HG02973 (cell line): ENCODE data around the gene CCL15.
"Not testable (repeated sequence)": the region's sequence is repeated elsewhere in the genome, so short reads cannot be mapped to it uniquely, and the experiment has no call there.

ENCODE experiments used
- ATAC-seq: cut with Tn5 transposase; IDR thresholded peaks from one replicate; pipeline ENCODE4 v1.9.1; 2021; ENCODE audit warnings: moderate library complexity; ENCODE audit not compliant: unreplicated experiment

The CCL15 gene, protein sequence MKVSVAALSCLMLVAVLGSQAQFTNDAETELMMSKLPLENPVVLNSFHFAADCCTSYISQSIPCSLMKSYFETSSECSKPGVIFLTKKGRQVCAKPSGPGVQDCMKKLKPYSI

GRCh38 chr17:36001110-36001771 is at the start of gene CCL15:
TSS of gene CCL15 (minus strand) at chr17:36001553. CDS start at chr17:36001492, 61 bp downstream.
- ATAC-seq = no peak

GRCh38 chr17:36049643-36050042 is 48.3 kb upstream of the CCL15 start:
- no peak for ATAC-seq

DNA sequence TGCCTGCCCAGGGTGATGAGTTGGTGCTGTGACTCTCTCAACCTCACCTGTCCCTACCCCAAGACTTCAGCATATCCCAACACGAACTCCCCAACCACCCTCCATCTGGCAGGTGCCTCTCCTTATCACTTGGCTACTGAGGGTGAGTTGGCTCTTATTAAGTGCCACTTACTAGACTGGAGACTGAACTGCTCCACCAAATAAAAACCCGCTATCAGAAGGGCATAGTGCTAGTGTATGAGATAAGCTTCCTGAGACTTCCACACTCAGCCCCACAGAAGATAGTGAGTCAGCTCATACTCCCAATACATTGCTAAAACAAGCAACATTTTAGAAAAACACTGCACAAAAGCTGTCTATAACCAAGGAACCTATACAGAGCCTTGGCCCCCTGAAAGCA is 46.7 kb upstream of the CCL15 start:
- ATAC-seq = no peak

DNA sequence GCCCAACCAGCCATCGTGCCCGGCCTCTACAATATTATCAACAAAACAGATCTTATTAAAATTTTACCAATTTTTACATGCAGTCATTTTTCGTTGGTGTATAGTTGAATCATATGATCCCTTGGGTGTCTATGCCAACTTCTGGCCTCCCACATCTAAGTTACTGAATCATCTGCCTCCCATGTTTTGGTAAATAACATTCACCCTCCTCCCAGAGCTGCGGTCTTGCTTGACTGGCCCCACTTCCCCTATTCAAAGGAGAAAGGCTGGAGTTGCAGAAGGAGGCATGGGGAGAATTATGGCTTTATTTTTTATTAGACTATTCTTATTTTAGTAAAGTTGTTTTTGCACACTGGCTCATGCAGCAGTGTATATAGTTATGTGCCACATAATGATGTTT is 34.9 kb upstream of the CCL15 start:
- no peak for ATAC-seq

DNA sequence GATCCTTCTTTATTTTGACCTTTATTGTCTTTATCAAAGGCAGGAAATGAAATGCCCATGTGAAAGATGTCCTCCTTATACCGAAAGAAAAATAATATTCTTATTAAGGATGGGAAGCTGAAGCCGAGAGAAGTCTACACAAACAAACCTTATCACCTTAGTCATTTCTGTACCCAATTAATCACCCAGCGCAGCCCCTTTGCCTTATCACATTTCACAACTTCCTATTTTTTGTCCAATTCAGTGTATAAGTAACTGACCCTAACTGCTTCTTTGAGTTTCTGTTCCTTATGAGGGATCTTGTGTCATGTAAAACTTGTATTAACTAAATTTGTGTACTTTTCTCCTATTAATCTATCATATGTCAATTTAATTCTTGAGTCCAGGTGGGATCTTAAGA is 32.8 kb upstream of the CCL15 start:
- no peak for ATAC-seq

DNA sequence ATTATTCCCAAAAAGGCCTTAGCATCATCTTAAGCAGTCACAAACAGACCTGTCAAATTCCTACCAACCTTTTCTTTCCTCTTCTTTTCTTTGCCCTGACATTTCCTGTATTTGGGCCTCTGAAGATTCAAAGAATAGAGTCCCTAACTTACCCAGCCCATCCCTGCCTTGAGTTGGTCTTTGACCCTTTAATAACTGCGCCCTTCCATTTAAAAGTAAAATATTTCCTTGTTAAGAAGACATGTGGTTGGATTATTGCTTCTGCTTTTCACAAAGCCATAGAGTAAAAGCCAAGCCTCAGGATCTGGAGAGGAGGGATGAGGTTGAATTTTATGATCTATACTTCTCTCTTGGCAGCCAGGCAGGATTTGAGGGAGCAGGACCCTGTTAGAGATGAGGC is 29.6 kb upstream of the CCL15 start:
- ATAC-seq = no peak

DNA sequence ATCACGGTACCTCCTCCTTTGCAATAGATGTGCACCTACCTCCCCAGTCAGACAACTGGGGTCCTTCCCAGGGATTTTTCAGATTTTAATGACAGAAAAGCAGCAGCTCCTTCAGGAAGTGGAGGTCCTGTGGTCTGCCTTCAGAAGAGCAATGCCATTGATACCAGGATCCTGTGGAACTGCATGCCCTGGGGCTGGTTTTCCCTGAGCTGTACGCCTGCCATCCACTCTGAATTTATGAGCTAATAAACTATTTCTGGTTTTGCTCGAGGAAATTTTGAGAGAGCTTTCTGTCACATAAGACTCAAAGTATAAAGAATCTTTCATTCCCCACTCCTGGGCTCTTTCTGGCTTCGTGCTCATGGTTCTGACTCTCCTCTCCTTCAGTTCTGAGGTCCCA is 26.4 kb upstream of the CCL15 start:
- no peak for ATAC-seq

- no peak for ATAC-seq
Observed at GRCh38 chr17:36024106-36024869, 22.9 kb upstream of the CCL15 start.

GRCh38 chr17:36019423-36019822 is 18.1 kb upstream of the CCL15 start:
- ATAC-seq = no peak

DNA sequence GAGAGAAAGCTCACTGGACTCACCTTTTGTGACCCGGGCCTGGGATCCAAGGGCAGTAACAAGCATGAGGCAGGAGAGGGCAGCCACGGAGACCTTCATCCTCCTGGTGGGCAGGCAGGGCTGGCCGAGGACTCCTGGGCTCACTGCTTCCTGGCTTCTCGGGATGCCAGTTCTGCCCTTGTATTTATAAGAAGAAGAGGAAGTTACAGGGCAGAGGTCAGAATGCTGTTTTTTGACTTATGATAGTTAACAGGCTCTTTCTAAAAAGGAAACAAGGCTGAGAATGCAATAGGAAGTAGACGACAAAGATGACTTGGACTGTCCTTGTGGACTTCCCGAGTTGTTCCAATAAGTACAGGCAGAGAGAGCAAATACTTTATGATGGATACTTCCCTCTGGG is 16.4 kb upstream of the CCL15 start, which contains the start of gene CCL23:
Gene CCL23 (minus strand): TSS at position 174 of the 400 bp plus-strand sequence. CDS start 75 bp downstream, at position 99.
- ATAC-seq = no peak

DNA sequence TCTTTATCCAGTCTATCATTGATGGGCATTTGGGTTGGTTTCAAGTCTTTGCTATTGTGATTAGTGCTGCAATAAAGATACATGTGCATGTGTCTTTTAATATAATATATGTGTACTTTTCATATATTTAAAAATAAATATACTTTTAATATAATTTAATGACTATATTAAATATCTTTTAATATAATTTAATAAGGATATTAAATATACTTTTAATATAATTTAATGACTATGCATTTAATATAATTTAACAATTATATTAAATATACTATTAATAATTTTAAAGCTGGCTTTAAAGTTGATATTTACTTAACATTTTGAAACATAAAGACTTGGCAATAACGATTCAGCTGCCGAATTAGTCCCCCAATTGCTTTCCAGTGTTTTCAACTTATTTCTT is 15.2 kb upstream of the CCL15 start:
- no peak for ATAC-seq

GRCh38 chr17:36015895-36016294 is 14.5 kb upstream of the CCL15 start:
- ATAC-seq = not testable (repeated sequence)

DNA sequence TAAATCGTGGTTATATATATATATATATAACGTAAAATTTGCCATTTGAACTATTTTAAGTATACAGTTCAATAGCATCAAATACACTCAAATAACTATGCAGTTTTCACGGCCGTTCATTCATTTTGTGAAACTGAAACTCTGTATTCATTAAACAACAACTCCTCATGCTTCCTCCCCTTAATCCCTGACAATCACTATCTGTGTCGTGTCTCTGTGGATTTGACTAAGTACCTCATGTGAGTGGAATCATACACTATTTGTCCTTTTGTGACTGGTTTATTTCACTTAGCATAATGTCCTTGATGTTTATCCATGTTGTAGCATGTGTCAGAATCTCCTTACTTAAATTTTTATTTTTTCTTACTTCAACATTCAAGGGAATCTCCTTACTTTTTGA is 13.6 kb upstream of the CCL15 start:
- no peak for ATAC-seq

- ATAC-seq = no peak
Observed at GRCh38 chr17:36011201-36011600, 9.8 kb upstream of the CCL15 start.

DNA sequence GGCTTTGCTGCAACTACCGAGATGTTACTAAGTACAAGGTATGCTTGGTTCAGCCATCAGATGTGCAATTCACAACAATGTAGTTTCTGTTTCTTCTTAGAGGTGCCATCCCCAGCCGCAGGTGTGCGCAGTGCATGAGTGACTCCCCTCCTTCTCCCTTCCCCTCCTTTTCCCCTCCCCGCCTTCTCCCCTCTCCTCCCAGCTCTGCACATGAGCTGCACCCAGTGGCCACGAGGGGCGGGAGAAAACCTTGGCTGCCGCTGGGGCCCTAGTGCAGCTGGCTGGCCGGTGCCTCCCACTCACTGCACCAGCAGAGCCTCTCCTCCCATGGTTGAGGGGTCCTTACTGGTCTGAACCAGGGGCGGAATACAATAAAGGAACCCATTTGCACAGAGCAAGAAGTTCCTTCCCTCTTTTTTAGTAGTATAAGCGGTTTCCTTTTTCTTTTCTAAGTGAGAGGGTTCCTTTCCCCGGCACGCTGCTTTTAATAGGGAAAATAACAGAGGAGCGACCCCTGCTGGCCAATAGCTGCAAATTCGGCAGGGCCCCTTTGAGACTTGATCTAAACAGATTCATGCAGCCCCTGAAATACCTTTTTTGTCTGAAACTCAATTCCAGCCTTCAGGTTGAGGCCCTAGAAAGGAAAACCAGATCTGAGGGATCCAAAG is 7.8 kb upstream of the CCL15 start:
- ATAC-seq = no peak

DNA sequence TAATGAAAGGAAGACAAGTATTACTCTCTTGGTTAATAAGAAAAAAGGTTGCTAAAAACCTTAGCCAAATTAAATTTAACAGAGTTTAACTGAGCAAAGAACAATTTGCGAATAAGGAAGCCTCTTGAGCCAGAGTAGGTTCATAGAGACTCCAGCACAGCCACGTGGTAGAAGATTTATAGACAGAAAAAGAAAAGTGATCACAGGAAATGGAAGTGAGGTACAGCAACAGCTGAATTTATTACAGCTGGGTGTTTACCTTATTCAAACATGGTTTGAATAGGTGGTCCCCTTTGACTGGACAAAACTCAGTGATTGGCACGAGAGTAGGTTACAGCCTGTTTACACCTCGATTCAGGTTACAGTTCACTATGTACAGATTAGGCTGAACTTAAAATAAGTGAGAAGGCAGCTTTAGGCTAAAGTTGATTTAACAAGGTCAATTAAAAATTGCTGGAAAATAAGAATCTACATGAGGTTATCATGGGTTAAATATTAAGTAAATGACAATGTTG is 3.3 kb upstream of the CCL15 start:
- no peak for ATAC-seq

- no peak for ATAC-seq
Observed at GRCh38 chr17:36002631-36003030, 1.3 kb upstream of the CCL15 start.

DNA sequence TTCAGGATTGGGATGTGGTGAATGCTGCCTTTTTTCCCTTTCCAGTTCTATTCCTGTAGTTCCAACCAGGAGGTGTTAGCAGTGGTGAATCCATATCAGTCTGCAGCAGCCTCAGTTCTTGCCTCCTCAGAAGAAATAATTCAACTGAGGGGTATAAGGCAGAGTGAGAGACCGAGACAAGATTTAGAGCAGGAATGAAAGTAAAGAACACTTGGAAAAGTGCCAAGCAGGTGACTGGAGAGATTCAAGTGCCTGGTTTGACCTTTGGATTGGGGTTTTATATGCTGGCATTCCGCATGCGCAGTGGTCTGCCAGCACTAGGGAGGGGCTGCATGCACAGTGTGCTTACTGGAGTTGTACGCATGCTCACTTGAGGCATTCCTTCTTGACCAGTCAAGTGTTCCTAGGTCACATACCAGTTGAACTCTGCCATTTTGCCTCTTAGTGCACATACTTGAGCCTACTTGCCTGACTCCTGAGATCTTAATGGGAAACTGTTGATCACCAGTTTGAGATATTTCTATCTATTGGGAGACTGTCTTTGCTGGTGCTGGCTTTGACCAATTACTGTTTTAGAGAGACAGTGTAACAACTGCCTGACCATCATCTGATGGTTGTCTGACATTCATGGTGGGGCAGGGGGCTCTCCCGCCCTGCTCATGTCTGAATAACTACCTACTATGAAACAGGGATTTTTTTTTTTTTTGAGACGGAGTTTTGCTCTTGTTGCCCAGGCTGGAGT is 680 bp upstream of the CCL15 start:
- ATAC-seq = no peak

DNA sequence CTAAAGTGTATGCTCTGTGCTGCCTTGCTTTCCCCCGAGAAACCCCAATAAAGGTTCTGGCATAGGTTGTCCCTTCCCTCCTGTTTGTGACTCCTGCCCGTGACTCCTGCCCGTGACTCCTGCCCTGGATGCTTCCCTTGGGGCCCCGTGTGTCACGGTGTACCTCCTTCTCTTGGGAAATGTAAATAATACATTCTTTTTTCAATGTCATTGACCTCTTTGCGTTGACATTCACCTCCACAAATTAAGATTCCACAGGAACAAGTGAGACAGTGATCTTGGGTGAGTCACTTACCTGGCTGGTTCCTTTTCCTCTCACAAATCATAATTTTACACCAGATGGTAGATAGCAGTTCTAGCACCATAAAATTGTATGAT is 632 bp downstream of the CCL15 start:
- ATAC-seq = no peak

DNA sequence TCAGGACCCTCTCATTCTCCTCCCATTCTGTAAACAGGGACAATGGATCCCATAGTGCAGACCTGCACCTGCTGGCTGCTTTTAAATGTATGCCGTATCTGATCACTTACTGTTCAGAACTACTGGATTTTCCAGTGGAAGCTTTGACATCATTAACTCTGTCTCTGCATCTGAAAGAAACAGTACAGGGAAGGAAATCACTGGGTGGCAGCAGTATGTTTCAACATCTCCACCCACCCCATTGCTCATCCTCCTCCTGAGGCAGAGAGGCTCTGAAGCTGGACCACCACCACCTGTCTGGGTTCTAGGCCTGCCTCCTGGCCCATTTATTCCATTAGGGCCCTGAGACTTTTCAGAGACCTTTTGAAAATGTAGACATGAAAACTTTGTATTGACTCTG is 2.6 kb downstream of the CCL15 start:
- no peak for ATAC-seq

- ATAC-seq = no peak
Observed at GRCh38 chr17:35998018-35998545, 3.3 kb downstream of the CCL15 start.
